NCI-H187 treated with DMSO at 0.1 percent for 48 hours (cell line): ENCODE data around the gene SEC14L6.
A peak's percentile ranks its signal among the peaks of the same experiment; 100 is the strongest.
"Not testable (repeated sequence)": the region's sequence is repeated elsewhere in the genome, so short reads cannot be mapped to it uniquely, and the experiment has no call there.

ENCODE experiments used
- DNase-seq: peaks from one replicate; lab custom pipeline; 2025; lab: John Stamatoyannopoulos, UW

SEC14L6 gene

DNA sequence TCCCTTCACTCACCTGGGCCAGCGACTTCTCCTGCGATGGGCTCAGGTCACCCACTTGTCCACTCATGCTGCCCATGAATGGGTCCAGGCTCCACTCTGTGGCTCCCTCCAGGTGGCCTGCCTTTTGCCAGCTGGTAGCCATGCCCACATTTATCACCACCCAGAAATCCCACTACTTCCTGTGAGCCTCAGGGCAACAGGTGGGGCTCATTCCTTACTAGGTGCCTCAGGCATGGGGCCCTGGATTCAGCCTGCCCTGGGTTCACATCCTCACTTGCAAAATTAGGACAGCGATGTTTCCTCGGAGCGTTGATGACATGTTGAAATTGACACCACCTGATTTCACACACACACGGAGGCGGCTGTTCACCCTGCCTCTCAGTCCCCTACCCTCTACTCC, at the start of gene SEC14L6:
TSS of gene SEC14L6 (minus strand) at position 126 of the 400 bp plus-strand sequence. CDS start at position 67, 59 bp downstream.
- DNase-seq = no peak

DNA sequence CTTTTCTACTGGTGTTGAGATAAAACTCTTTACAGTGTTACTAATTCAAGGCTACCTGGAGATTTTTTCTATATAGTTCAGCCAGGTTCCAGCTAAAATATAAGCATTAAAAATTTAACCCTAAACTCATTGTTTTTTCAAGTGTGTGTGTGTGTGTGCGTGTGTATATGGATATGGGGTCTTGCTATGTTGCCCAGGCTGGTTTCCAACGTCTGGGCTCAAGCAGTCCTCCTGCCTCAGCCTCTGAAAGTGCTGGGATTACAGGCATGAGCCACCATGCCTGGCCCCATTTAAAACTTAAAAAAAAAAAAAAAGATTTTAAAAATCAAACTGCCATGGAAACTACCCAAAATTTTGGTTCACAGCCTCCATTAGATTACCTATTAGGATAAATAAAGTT, 49.7 kb upstream of the SEC14L6 start:
- no peak for DNase-seq

DNA sequence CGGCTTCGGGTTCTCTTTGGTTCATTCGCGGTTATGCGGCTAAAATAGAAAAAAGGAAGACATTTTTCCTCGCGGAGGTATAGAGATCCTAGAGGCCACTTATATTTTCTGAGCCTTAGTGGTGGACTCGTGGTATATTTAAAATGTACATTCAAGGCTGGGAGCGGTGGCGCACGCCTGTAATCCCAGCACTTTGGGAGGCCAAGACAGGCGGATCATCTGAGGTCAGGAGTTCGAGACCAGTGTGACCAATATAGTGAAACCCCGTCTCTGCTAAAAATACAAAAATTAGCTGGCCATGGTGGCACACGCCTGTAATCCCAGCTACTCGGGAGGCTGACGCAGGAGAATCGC, 45.8 kb upstream of the SEC14L6 start:
- DNase-seq = not testable (repeated sequence)

DNA sequence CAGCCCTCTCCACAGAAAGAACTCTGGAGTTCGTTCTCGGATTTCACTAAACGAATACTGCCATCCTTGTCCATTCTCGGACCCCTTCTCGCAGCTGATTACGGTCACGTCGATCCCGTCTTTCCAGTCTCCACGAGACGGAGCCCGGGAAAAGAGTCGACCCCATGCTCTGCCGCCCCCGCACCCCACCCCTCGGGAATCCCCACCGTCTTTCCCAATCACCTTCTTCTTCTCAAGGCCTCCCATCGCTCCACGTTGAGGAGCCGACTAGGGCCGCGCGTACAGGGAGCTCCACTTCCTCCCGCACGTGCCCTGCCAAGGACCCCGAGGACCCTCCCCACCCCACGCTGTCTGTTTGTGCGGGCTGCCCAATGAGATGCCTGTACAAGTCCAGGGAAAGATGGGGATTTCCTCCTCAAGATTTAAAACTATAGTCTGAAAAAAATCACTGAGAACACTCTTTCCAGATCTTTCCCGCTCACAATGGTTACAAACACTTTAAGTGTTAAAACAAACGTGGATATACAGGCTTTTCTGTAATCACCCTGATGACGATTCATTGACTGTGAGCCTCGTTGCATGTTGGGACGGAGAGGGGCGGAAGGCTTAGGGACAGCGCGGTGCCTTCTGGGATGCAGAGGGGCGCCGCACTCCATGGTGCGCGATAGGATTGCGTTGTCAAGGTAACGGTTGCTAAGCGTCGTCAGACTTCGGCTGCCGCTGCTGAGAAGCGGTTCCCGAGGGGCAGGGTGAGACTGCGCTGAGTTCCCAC, 45.2 kb upstream of the SEC14L6 start, which contains the start of gene PES1:
TSS of gene PES1 (minus strand) at position 323 of the 772 bp plus-strand sequence. CDS start at position 246, 77 bp downstream.
- DNase-seq = peak; percentile 88

DNA sequence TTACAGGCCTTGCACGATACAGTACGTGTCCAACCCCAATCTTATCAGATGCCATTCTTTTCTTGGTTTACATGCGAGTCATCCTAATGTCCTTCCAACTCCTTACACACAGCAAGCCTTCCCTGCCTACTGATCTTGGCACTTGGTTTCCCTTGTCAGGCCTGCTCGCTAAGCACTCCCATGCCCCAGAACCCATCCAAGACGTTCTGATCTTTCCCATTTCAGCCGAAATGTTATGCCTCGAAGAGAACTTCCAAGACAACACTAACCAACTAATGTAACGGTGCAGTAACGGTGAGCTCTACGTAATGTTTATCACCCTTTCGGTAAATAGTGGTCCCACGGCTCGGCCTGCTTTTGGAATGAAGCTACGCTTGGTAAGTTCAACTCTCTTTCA, 44.6 kb upstream of the SEC14L6 start:
- DNase-seq = no peak

DNA sequence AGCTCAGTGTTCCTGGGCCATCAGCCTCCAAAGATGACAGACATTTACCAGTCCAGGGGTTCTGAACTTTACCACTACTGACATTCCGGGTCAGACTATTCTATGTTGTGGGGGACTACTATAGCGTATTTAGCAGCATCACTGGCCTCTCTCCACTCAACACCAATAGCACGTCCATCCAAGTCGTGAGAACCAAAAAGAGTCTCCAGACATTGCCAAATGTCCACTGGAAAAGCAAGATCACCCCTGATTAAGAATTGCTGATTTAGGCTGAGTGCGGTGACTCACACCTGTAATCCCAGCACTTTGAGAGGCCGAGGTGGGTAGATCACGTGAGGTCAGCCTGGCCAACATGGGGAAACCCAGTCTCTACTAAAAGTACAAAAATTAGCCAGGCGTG, 39.9 kb upstream of the SEC14L6 start:
- no peak for DNase-seq

- no peak for DNase-seq
These were observed 37.9 kb upstream of the SEC14L6 start for GRCh38 chr22:30584441-30584840.

- DNase-seq = no peak
These were observed 36.4 kb upstream of the SEC14L6 start for GRCh38 chr22:30582788-30583545.

DNA sequence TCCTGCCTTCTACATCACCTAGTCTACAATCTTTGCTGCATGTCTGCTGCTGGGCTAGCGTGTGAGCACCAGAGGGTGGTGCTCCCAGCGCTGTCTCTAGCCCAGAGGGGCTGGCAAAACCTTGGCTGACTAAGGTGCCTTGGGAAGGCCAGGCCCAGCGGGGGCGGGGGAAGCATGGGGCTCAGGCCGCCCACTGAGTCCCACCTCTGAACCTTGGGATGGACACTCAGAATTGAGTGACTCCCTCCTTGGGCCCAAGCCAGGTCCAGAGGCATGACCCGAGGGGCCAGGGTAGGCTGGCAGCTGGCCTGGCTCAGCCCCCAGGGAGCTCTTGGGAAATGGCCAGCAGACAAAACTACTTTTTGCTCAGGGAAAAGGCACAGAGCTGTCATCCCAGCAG, 35.5 kb upstream of the SEC14L6 start:
- no peak for DNase-seq

DNA sequence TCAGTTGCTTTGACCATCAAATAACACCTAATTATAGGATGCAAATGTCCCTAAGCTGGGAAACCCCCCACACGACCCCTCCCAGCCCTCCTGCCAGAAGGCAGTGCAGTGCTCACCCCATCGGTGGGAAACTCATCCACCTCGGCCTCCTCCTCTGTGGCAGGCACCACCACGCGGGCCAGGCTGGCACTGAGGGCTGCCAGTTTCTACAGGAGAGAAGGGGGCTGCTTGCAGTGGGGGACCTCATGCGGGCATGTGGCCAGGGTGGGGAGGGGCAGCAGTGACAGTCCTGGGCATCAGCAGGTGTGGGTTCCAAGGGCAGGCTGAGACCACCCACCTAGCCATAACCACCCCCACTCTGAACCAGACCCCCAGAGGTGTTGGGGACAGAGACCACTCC, 34.4 kb upstream of the SEC14L6 start:
- DNase-seq = no peak

GRCh38 chr22:30578481-30578880, 31.9 kb upstream of the SEC14L6 start:
- no peak for DNase-seq

- no peak for DNase-seq
These were observed 29.3 kb upstream of the SEC14L6 start for GRCh38 chr22:30575859-30576258.

GRCh38 chr22:30574997-30575671, 28.6 kb upstream of the SEC14L6 start:
- DNase-seq = no peak

- DNase-seq = no peak
These were observed 27.8 kb upstream of the SEC14L6 start, which contains the start of gene GAL3ST1 for GRCh38 chr22:30574095-30574981. GAL3ST1 (minus strand) TSS chr22:30574665; CDS start chr22:30557392, 17,273 bp downstream.

DNA sequence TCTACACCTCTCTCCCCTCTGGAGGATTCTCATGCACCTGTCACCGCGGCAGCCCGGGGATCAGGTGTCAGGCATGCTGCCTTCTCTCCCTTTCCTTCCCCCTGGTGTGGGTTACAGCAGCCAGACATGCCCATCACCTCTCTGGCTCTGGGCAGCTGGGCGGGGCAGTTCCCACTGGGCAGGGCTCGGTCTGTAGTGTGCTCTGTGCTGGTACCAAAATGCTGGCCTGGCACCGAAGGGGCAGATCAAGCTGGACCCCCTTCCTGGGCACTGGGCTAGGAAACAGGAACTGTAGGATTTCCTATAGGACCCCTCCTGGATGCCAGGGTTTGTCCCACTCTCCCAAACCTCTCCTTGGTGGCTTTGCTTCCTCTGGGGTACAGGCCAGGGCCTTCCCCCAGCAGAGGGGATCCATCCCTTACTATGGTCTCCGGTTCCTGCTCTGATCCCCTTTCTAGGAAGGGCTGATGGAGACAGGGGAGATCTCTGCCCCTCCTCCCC, 27.1 kb upstream of the SEC14L6 start:
- no peak for DNase-seq

GRCh38 chr22:30572840-30573593, 26.5 kb upstream of the SEC14L6 start:
- DNase-seq = no peak

DNA sequence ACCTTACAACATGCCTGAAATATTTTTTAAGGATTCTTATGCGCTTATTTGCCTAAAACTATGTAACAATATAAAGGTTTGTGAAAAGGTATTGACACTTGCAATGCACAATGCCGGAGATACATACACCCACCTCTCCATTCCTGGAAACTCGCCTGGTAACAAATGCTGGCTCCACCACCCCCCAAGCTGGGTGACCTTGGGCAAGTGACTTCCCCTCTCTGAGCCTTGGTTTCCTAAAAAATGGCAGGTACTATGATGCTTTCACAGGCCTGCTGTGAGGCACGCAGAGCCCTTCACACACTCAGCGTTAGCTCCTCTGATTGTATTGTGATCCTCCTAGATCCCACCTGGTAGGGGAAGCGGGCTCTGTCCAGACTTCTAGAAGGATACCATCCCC, 25.7 kb upstream of the SEC14L6 start:
- no peak for DNase-seq

DNA sequence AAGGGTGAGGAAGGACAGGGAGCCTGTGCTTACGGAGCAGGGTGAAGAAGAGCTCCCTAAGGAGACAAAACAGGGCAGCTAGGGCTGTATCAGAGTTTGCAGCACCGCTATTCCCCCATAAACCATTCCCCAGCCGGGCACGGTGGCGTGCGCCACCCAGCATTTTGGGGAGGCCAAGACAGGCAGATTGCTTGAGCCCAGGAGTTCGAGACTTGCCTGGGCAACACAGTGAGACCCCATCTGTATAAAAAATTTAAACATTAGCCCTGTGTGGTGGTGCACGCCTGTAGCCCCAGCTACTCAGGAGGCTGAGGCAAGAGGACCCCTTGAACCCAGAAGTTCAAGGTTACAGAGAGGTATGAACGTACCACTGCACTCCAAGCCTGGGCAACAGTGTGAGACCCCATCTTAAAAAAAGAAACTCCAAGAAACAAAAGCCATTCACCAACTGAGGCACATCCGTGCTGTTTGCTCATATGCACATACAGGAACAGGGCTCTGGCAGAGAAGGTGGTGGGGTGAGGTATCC, 23.2 kb upstream of the SEC14L6 start:
- DNase-seq = no peak

GRCh38 chr22:30568137-30568805, 21.7 kb upstream of the SEC14L6 start:
- DNase-seq = no peak

DNA sequence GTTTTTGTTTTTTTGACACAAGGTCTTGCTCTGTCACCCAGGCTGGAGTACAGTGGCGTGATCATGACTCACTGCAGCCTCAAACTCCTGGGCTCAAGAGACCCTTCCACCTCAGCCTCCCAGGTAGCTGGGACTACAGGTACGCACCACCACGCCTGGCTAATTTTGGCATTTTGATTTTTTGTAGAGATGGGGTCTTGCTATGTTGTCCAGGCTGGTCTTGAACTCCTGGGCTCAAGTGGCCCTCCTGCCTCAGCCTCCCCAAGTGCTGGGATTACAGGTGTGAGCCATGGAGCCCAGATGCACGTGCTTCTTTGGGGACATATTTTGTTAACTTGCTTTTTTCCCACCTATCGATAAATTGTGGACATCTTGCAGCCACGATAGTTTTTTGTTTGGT, 20.7 kb upstream of the SEC14L6 start:
- DNase-seq = not testable (repeated sequence)
